A549 (cell line): ENCODE results near the gene HIVEP3. TPM values are rescaled to one million over a fixed set of nuclear protein-coding genes. Genes with fewer than 3 reads are reported as not detected.

Experiments
- ATAC-seq, 2 experiments: fragments of 200-7000 bp in 1 of 2; fragments of >200 bp in 1 of 2; cut with Nextera tagmentation in 1 of 2; cut with Tn5 transposase in 1 of 2; 3 replicates each; pipeline versions ENCODE4 v1.8.0 to v1.9.1; 2018 to 2020; ENCODE audit warnings: mild to moderate bottlenecking in 1 of 2, moderate library complexity in 1 of 2
- CTCF ChIA-PET: fragments of 300-600 bp; sonication (Branson Sonifier 250); formaldehyde crosslinking; extraction: SDS; loops from one replicate; lab custom pipeline; 2021; ENCODE audit warnings: antibody characterized with exemption, inconsistent platforms; lab: Yijun Ruan, JAX
- POLR2A ChIA-PET: fragments of 350-600 bp; formaldehyde crosslinking; extraction: SDS; loops from one replicate; lab custom pipeline; 2021; ENCODE audit warnings: antibody characterized with exemption, inconsistent platforms; lab: Yijun Ruan, JAX
- DNase-seq, 2 experiments: peaks; one replicate each; pipeline versions ENCODE4 v3.0.0 to v3.0.0-alpha.2; 2011 to 2016; ENCODE audit warnings: low read depth in 1 of 2, low spot score in 1 of 2
- FAIRE-seq: peaks from 2 replicates; lab custom pipeline; 2011; peaks lifted over from hg19 to GRCh38; lab: Jason Lieb, UNC
- H3K27ac ChIP-seq, 2 experiments: fragments of >200 bp; sonication (Bioruptor Twin); formaldehyde crosslinking; 3 replicates each; pipeline ENCODE4 v1.5.1; 2016 to 2017
- H3K4me1 ChIP-seq: fragments of >200 bp; sonication (Bioruptor Twin); formaldehyde crosslinking; 3 replicates; pipeline ENCODE4 v1.6.1; 2016
- H3K4me2 ChIP-seq: fragments of >200 bp; sonication (Bioruptor Twin); formaldehyde crosslinking; 3 replicates; pipeline ENCODE4 v1.6.1; 2016
- H3K4me3 ChIP-seq: fragments of >200 bp; sonication (Bioruptor Twin); formaldehyde crosslinking; 3 replicates; pipeline ENCODE4 v1.5.1; 2016
- H3K9me3 ChIP-seq: fragments of >200 bp; sonication (Bioruptor Twin); formaldehyde crosslinking; 3 replicates; pipeline ENCODE4 v1.6.1; 2016
- CEBPB ChIP-seq, 2 experiments: fragments of >200 bp in 1 of 2; sonication (Bioruptor Twin) in 1 of 2; formaldehyde crosslinking in 1 of 2; IDR thresholded peaks; 2 replicates each; pipeline ENCODE4 v1.6.1; 2012 to 2016
- CHD4 ChIP-seq: fragments of 200-600 bp; sonication (generic); IDR thresholded peaks from 2 replicates; pipeline ENCODE4 v1.6.1; 2016; ENCODE audit warnings: antibody characterized with exemption, mild to moderate bottlenecking, borderline replicate concordance
- EHF ChIP-seq: fragments of 250-450 bp; sonication (Bioruptor Pico); IDR thresholded peaks from 2 replicates; pipeline ENCODE4 v1.5.0; 2020; ENCODE audit warnings: mild to moderate bottlenecking
- FOSB ChIP-seq: fragments of 250-450 bp; sonication (Bioruptor Pico); IDR thresholded peaks from 2 replicates; pipeline ENCODE4 v1.5.0; 2020; ENCODE audit warnings: mild to moderate bottlenecking, moderate library complexity
- HDAC2 ChIP-seq: fragments of 200-600 bp; sonication (generic); IDR thresholded peaks from 2 replicates; pipeline ENCODE4 v1.6.1; 2016
- HEYL ChIP-seq: fragments of 250-450 bp; sonication (Bioruptor Pico); IDR thresholded peaks from 2 replicates; pipeline ENCODE4 v1.8.0; 2021; ENCODE audit warnings: mild to moderate bottlenecking, moderate library complexity
- KDM5A ChIP-seq: fragments of 200-600 bp; sonication (generic); IDR thresholded peaks from 2 replicates; pipeline ENCODE4 v1.6.1; 2016; ENCODE audit warnings: antibody characterized with exemption, mild to moderate bottlenecking
- NFE2L2 ChIP-seq: fragments of 150-350 bp; conservative IDR thresholded peaks from 2 replicates; pipeline ENCODE4 v1.6.1; 2014; ENCODE audit warnings: low read length
- PHF8 ChIP-seq: fragments of 200-600 bp; sonication (generic); IDR thresholded peaks from 2 replicates; pipeline ENCODE4 v1.6.1; 2016; ENCODE audit warnings: low read depth, mild to moderate bottlenecking, antibody characterized with exemption, moderate library complexity, borderline replicate concordance
- POLR2AphosphoS2 ChIP-seq: conservative IDR thresholded peaks from 2 replicates; pipeline ENCODE4 v1.6.1; 2012; ENCODE audit warnings: low read length, improper control_type of control experiment, inconsistent platforms
- RAD21 ChIP-seq, 2 experiments: fragments of >200 bp in 1 of 2; sonication (Bioruptor Twin) in 1 of 2; formaldehyde crosslinking in 1 of 2; IDR thresholded peaks in 1 of 2; conservative IDR thresholded peaks in 1 of 2; 2 replicates in 1 of 2; 3 replicates in 1 of 2; pipeline ENCODE4 v1.6.1; 2012 to 2018; ENCODE audit warnings: inconsistent platforms in 1 of 2
- RFX5 ChIP-seq: fragments of 450-650 bp; IDR thresholded peaks from 2 replicates; pipeline ENCODE4 v1.7.1; 2014; ENCODE audit warnings: antibody characterized with exemption, mild to moderate bottlenecking, moderate library complexity
- SMC3 ChIP-seq: fragments of >200 bp; sonication (Bioruptor Twin); formaldehyde crosslinking; IDR thresholded peaks from 3 replicates; pipeline ENCODE4 v1.6.1; 2018; ENCODE audit warnings: inconsistent platforms
- SREBF2 ChIP-seq: fragments of 450-650 bp; IDR thresholded peaks from 2 replicates; pipeline ENCODE4 v1.6.1; 2014; ENCODE audit warnings: mild to moderate bottlenecking, moderate library complexity
- ZC3H11A ChIP-seq: fragments of 450-650 bp; IDR thresholded peaks from 2 replicates; pipeline ENCODE4 v1.6.1; 2014; ENCODE audit warnings: antibody characterized with exemption, mild to moderate bottlenecking
- ZFP36 ChIP-seq: fragments of 450-650 bp; IDR thresholded peaks from 2 replicates; pipeline ENCODE4 v1.6.1; 2014; ENCODE audit warnings: borderline replicate concordance; ENCODE audit not compliant: partially characterized antibody
- ZNF302 ChIP-seq: fragments of 250-450 bp; sonication (Bioruptor Pico); IDR thresholded peaks from 2 replicates; pipeline ENCODE4 v1.9.0; 2021; ENCODE audit warnings: inconsistent platforms, mild to moderate bottlenecking, moderate library complexity
- whole genome bisulfite sequencing: methylation state at CpG from one replicate; pipeline ENCODE4 v1.1.6; 2017; ENCODE audit errors: missing lambda C conversion rate; 5-methylcytosine and 5-hydroxymethylcytosine counted together
- polyA plus RNA-seq, 4 experiments: library from polyadenylated mRNA; depleted of rRNA in 3 of 4; stranded (reverse); fragments of >200 nt; fragmentation: RNase III in 1 of 4; extraction: RNeasy Plus Mini Kit Qiagen cat#74134 plus additional on column Dnase treatment in 1 of 4; gene quantifications; 2 replicates in 3 of 4; 3 replicates in 1 of 4; pipeline ENCODE4 v1.2.3, GENCODE V29; 2011 to 2017
- TF ChIP-seq, protein P1 (sequence below): IDR thresholded peaks from 2 replicates; pipeline ENCODE4 v1.6.1; 2012
- TF ChIP-seq, protein P2 (sequence below): fragments of >200 bp; sonication (Bioruptor Twin); formaldehyde crosslinking; IDR thresholded peaks from 3 replicates; pipeline ENCODE4 v1.5.1; 2016
- TF ChIP-seq, protein P3 (sequence below): fragments of 450-650 bp; IDR thresholded peaks from 2 replicates; pipeline ENCODE4 v1.6.1; 2014; ENCODE audit warnings: antibody characterized with exemption
- TF ChIP-seq, protein P4 (sequence below): IDR thresholded peaks from 2 replicates; pipeline ENCODE4 v1.6.1; 2012; ENCODE audit warnings: low read depth, borderline replicate concordance
- TF ChIP-seq, protein P5 (sequence below): IDR thresholded peaks from 2 replicates; pipeline ENCODE4 v1.6.1; 2012

Gene HIVEP3
- polyA plus RNA-seq, 2 of the 4 experiments (the other 2 are of a cell fraction) = 1.5 to 2.0 TPM

DNA sequence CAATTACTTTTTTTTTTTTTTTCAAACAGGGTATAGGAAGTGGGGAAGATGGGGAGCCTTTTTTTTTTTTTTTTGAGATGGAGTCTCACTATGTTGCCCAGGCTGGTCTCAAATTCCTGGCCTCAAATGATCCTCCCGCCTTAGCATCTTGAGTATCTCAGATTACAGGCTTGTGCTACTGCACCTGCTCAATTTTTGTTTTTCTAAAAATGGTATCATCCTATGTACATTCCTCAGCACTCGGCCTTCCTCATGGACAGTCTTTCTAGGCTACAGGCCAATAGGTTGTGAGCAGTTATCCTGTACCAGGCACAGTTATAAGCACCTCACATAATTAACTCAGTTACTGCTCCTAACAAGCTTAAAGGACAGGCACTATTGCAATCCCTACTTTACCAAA lies 302.2 kb downstream of the HIVEP3 start:
- no peak overlapping the region for H3K4me3 ChIP-seq
- no peak overlapping the region for H3K4me2 ChIP-seq
- H3K9me3 ChIP-seq = no peaks in the 10 kb centered on the region
- FAIRE-seq (no peak), ATAC-seq (no peak), DNase-seq (no peak)
- 71% methylated on average over 2 of the region's 2 CpGs for WGBS
- H3K27ac ChIP-seq = no peak overlapping the region
- H3K4me1 ChIP-seq = no peaks in the 10 kb centered on the region
- TF ChIP-seq RAD21 (conservative IDR thresholded peaks at IDR 0.05 in 1 of 2, IDR thresholded peaks at IDR 0.05 in 1 of 2) (no peak), CEBPB (IDR thresholded peaks at IDR 0.05) (no peak), SREBF2 (no peak), NFE2L2 (no peak), RFX5 (no peak), ZFP36 (no peak), ZNF302 (no peak), CHD4 (no peak), ZC3H11A (no peak), EHF (CRISPR knock-in tag) (no peak), FOSB (CRISPR knock-in tag) (no peak), POLR2AphosphoS2 (no peak), HEYL (CRISPR knock-in tag) (no peak), HDAC2 (no peak), PHF8 (no peak)
- TF ChIP-seq, protein P1, sequence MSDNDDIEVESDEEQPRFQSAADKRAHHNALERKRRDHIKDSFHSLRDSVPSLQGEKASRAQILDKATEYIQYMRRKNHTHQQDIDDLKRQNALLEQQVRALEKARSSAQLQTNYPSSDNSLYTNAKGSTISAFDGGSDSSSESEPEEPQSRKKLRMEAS = no peak
- TF ChIP-seq, protein P2, sequence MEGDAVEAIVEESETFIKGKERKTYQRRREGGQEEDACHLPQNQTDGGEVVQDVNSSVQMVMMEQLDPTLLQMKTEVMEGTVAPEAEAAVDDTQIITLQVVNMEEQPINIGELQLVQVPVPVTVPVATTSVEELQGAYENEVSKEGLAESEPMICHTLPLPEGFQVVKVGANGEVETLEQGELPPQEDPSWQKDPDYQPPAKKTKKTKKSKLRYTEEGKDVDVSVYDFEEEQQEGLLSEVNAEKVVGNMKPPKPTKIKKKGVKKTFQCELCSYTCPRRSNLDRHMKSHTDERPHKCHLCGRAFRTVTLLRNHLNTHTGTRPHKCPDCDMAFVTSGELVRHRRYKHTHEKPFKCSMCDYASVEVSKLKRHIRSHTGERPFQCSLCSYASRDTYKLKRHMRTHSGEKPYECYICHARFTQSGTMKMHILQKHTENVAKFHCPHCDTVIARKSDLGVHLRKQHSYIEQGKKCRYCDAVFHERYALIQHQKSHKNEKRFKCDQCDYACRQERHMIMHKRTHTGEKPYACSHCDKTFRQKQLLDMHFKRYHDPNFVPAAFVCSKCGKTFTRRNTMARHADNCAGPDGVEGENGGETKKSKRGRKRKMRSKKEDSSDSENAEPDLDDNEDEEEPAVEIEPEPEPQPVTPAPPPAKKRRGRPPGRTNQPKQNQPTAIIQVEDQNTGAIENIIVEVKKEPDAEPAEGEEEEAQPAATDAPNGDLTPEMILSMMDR = no peak
- TF ChIP-seq, protein P3, sequence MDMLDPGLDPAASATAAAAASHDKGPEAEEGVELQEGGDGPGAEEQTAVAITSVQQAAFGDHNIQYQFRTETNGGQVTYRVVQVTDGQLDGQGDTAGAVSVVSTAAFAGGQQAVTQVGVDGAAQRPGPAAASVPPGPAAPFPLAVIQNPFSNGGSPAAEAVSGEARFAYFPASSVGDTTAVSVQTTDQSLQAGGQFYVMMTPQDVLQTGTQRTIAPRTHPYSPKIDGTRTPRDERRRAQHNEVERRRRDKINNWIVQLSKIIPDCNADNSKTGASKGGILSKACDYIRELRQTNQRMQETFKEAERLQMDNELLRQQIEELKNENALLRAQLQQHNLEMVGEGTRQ = no peak
- TF ChIP-seq, protein P4, sequence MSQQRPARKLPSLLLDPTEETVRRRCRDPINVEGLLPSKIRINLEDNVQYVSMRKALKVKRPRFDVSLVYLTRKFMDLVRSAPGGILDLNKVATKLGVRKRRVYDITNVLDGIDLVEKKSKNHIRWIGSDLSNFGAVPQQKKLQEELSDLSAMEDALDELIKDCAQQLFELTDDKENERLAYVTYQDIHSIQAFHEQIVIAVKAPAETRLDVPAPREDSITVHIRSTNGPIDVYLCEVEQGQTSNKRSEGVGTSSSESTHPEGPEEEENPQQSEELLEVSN = no peak
- CTCF ChIA-PET = interaction anchor here (0.6 kb wide), 1 partner anchor 101 kb away, joined by 4 read pairs; no protein-coding TSS in a partner anchor
- POLR2A ChIA-PET = no interaction called here

DNA sequence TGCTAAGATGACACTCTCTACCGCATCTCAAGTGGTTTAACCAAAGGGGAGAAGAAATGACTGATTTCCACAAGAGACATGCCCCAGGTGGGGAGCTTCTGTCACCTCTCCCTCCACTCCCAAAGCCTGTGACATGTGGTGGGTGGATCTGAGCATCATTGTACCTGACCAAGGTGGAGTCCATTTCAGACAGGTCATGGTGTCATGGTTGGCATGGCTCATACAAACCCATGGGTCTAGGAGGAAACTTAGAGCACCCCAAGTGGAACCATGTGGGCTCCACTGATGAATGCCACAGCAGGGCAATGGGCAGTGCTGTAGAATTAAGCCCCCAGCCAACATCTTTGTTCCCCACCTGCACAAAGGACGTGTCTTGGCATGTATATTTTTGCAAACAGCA lies 302.7 kb downstream of the HIVEP3 start:
- FAIRE-seq (no peak), ATAC-seq (no peak), DNase-seq (no peak)
- Histone ChIP-seq H3K4me2 (no peak overlapping the region), H3K9me3 (no peaks in the 10 kb centered on the region), H3K4me3 (no peak overlapping the region), H3K27ac (no peak overlapping the region), H3K4me1 (no peaks in the 10 kb centered on the region)
- WGBS = 81% methylated on average over 2 of the region's 2 CpGs
- CTCF ChIA-PET = interaction anchor here (0.6 kb wide), 1 partner anchor 100 kb away, joined by 4 read pairs; no protein-coding TSS in a partner anchor
- POLR2A ChIA-PET = no interaction called here
- TF ChIP-seq SMC3 (no peak), KDM5A (no peak), CHD4 (no peak), NFE2L2 (no peak)
- TF ChIP-seq, protein P5, sequence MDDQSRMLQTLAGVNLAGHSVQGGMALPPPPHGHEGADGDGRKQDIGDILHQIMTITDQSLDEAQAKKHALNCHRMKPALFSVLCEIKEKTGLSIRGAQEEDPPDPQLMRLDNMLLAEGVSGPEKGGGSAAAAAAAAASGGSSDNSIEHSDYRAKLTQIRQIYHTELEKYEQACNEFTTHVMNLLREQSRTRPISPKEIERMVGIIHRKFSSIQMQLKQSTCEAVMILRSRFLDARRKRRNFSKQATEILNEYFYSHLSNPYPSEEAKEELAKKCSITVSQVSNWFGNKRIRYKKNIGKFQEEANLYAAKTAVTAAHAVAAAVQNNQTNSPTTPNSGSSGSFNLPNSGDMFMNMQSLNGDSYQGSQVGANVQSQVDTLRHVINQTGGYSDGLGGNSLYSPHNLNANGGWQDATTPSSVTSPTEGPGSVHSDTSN = no peak
